Esophagus (tissue), 2 donors: ENCODE results near the gene CSK. TPM values are rescaled to one million over a fixed set of nuclear protein-coding genes. Genes with fewer than 3 reads are reported as not detected.

ENCODE experiments used
- H3K27ac ChIP-seq, 2 donors: one replicate each; pipeline ENCODE4 v1.5.1; 2013; ENCODE audit warnings: low read depth in 2 of 2, mild to moderate bottlenecking in 2 of 2, inconsistent platforms in 1 of 2, low read length in 1 of 2, moderate library complexity in 1 of 2
- H3K27me3 ChIP-seq, 2 donors: one replicate each; pipeline ENCODE4 v1.6.1; 2013; ENCODE audit warnings: low read length in 2 of 2, control low read depth in 1 of 2, mild to moderate bottlenecking in 1 of 2; ENCODE audit not compliant: insufficient read depth in 2 of 2, control insufficient read depth in 1 of 2
- H3K36me3 ChIP-seq, 2 donors: one replicate each; pipeline ENCODE4 v1.6.1; 2013; ENCODE audit warnings: low read length in 1 of 2; ENCODE audit not compliant: control insufficient read depth in 2 of 2, insufficient read depth in 2 of 2
- H3K4me1 ChIP-seq, 2 donors: one replicate each; pipeline ENCODE4 v1.6.1; 2013; ENCODE audit warnings: low read length in 1 of 2; ENCODE audit not compliant: control insufficient read depth in 2 of 2, insufficient read depth in 2 of 2
- H3K4me3 ChIP-seq, 2 donors: one replicate each; pipeline ENCODE4 v1.5.1; 2013; ENCODE audit warnings: low read length in 2 of 2, mild to moderate bottlenecking in 2 of 2, low read depth in 1 of 2, moderate library complexity in 1 of 2
- H3K9me3 ChIP-seq, 2 donors: one replicate each; pipeline ENCODE4 v1.6.1; 2013; ENCODE audit warnings: mild to moderate bottlenecking in 2 of 2, low read depth in 1 of 2, low read length in 1 of 2, moderate library complexity in 1 of 2; ENCODE audit not compliant: control insufficient read depth in 2 of 2, insufficient read depth in 1 of 2
- WGBS, 2 donors: extraction: QIAGEN DNeasy Blood & Tissue Kit; methylation state at CpG; one replicate each; pipeline ENCODE4 v1.1.7; 2013; 5-methylcytosine and 5-hydroxymethylcytosine counted together
- polyA plus RNA-seq, 2 donors: library from polyadenylated mRNA; stranded (reverse); fragments of 200-250 nt; gene quantifications; one replicate each; pipeline ENCODE4 v1.2.3, GENCODE V29; 2013
- donor health status: healthy with polysubstance abuse.
- donor health status: Bipolar disorder and iron deficiency.

Gene CSK
- polyA plus RNA-seq, 2 donors: 79.2 to 96.8 TPM

DNA sequence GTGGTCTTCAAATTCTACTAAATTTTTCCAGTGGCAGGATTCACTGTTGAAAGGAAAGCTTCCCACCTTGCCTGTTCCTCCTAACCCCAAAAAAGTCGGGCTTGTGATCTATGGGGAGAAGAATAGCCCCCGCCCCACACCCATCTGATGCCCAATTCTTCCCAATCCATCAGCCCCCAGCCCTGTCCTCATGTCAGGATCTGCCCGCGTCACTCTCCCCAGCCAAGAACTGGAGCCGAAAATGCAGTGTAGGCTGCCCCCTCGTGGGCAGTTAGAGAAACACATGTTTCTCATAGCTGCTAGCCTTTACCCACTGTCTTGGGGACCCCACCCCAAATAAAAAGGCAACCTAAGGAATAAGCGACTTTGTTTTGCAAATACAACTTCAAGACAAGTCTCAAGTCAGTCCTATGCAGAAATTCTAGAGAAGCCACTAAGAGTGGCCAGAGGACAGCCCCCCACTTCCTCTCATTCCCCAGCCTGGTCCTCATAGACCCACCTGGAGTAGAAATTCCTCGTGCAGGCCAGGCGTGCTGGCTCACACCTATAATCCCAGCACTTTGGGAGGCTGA lies 13.0 kb upstream of the CSK start:
- H3K36me3 ChIP-seq: no peaks in the 10 kb centered on the region
- no peak overlapping the region for H3K4me3 ChIP-seq
- no peaks in the 10 kb centered on the region for H3K9me3 ChIP-seq
- H3K27ac ChIP-seq: no peak overlapping the region
- H3K4me1 ChIP-seq: peaks cover 0 to 12% of the 10 kb centered on the region in 2 donors
- WGBS, 2 donors: 2% methylated on average over 9 of the region's 9 CpGs
- H3K27me3 ChIP-seq: no peaks in the 10 kb centered on the region

DNA sequence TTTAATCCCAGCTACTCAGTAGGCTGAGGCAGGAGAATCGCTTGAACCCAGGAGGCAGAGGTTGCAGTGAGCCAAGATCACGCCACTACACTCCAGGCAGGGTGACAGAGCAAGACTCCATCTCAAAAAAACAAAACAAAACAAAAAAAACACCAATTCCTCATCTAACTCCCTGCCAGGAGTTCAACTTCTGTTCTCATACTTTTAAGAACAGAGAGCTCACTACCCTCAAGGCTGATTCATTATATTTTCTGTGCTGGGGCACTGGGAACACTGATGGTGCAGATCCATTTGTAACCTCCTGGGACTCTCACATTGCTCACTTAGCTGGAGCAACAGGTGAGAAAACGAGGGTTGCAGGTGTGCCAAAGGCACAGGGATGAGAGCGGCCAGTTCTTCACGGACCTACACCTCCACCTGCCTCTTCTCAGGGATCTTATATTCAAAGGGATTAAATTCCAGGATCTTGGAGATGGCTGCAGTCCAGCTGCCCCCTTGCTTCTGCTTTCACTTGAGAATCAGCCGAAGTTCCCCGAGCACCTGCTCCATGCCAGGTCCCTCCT lies 12.3 kb upstream of the CSK start:
- Histone ChIP-seq H3K27ac (no peak overlapping the region), H3K4me3 (no peak overlapping the region), H3K9me3 (no peaks in the 10 kb centered on the region), H3K27me3 (no peaks in the 10 kb centered on the region), H3K36me3 (no peaks in the 10 kb centered on the region), H3K4me1 (peaks cover 0 to 12% of the 10 kb centered on the region in 2 donors)
- WGBS, 2 donors: 62 to 66% methylated on average over 7 of the region's 7 CpGs

GRCh38 chr15:74770211-74770903 lies 11.5 kb upstream of the CSK start:
- no peak overlapping the region for H3K4me3 ChIP-seq
- no peaks in the 10 kb centered on the region for H3K9me3 ChIP-seq
- H3K36me3 ChIP-seq: no peaks in the 10 kb centered on the region
- H3K27me3 ChIP-seq: no peaks in the 10 kb centered on the region
- no peak overlapping the region for H3K27ac ChIP-seq
- H3K4me1 ChIP-seq: peaks cover 0 to 12% of the 10 kb centered on the region in 2 donors
- 63 to 68% methylated on average over 4 of the region's 4 CpGs for WGBS, 2 donors

DNA sequence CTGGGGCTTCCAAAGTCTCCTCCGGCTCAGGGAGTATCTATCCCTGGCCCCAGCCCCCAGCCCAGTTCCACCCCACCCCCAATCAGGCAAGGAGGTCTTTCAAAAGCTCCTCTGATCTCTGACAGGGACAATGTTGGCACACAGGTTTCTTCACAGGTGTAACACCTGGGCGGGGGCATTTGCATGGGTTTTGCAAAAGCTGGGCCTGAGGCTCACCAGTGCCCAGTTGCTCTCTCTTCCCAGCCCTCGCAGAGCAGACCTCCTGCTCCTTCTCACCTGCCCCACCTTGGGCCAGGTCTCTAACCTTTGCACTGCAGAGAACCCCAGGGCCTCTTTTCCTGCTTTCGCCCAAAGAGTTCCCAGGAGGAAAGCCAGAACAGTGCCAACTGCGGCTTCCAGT lies 8.6 kb upstream of the CSK start:
- Histone ChIP-seq H3K27ac (peak overlapping the region; percentile 88 to 97), H3K4me1 (peaks cover 0 to 19% of the 10 kb centered on the region in 2 donors)
- 53 to 67% methylated on average over 5 of the region's 5 CpGs for WGBS, 2 donors

GRCh38 chr15:74773731-74774252 lies 8.1 kb upstream of the CSK start:
- Histone ChIP-seq H3K4me3 (no peak overlapping the region), H3K27ac (peak overlapping the region; percentile 88 to 97), H3K9me3 (no peaks in the 10 kb centered on the region), H3K27me3 (no peaks in the 10 kb centered on the region), H3K36me3 (no peaks in the 10 kb centered on the region), H3K4me1 (peaks cover 0 to 19% of the 10 kb centered on the region in 2 donors)
- 48 to 50% methylated on average over 5 of the region's 5 CpGs for WGBS, 2 donors

More for the DNA sequence above, 8.6 kb upstream of the CSK start:
- no peaks in the 10 kb centered on the region for H3K9me3 ChIP-seq
- no peak overlapping the region for H3K4me3 ChIP-seq
- H3K36me3 ChIP-seq: no peaks in the 10 kb centered on the region
- no peaks in the 10 kb centered on the region for H3K27me3 ChIP-seq

- 79 to 80% methylated on average over 5 of the region's 5 CpGs for WGBS, 2 donors
- no peak overlapping the region for H3K4me3 ChIP-seq
- H3K36me3 ChIP-seq: no peaks in the 10 kb centered on the region
- H3K9me3 ChIP-seq: no peaks in the 10 kb centered on the region
- H3K27me3 ChIP-seq: no peaks in the 10 kb centered on the region
- peak overlapping the region in 1 of 2 donors; percentile 65 for H3K27ac ChIP-seq
- H3K4me1 ChIP-seq: peaks cover 0 to 19% of the 10 kb centered on the region in 2 donors
These were observed 6.7 kb upstream of the CSK start for GRCh38 chr15:74775132-74775562.

DNA sequence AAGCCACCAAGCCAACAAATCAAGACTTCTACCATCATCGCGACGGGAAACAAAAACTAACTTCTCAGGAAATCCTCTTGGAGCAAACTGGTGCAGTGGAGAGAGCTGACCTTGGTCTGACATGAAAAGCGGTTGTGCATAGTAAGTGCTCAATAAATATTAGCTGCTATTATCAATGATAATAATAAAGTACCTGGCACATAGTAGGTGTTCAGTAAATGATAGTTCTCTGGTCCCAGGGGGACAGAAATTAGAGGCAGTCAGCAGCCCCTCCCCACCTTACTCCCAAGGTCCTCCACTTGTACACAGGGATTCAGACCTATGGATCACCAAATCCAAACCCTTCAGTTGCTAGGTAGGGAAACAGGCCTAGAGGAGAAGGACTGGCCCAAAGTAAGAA lies 6.0 kb upstream of the CSK start:
- peaks cover 0 to 23% of the 10 kb centered on the region in 2 donors for H3K4me1 ChIP-seq
- no peak overlapping the region for H3K27ac ChIP-seq
- no peaks in the 10 kb centered on the region for H3K36me3 ChIP-seq
- H3K9me3 ChIP-seq: no peaks in the 10 kb centered on the region
- no peaks in the 10 kb centered on the region for H3K27me3 ChIP-seq
- no peak overlapping the region for H3K4me3 ChIP-seq
- 87 to 90% methylated on average over 4 of the region's 4 CpGs for WGBS, 2 donors

- whole genome bisulfite sequencing, 2 donors: 41 to 42% methylated on average over 13 of the region's 13 CpGs
- no peaks in the 10 kb centered on the region for H3K9me3 ChIP-seq
- peak overlapping the region; percentile 29 to 63 for H3K27ac ChIP-seq
- H3K4me1 ChIP-seq: peaks cover 3 to 23% of the 10 kb centered on the region in 2 donors
- no peak overlapping the region for H3K4me3 ChIP-seq
- H3K27me3 ChIP-seq: no peaks in the 10 kb centered on the region
- no peaks in the 10 kb centered on the region for H3K36me3 ChIP-seq
These were observed 4.8 kb upstream of the CSK start for GRCh38 chr15:74776821-74777768.
